Measurements from ENCODE around the gene MYL9.
"Not testable (repeated sequence)": the region's sequence is repeated elsewhere in the genome, so short reads cannot be mapped to it uniquely, and the experiment has no call there.

MYL9 gene

GRCh38 chr20:36541227-36541767, at the start of gene MYL9:
TSS of gene MYL9 (plus strand) at chr20:36541519. CDS start at chr20:36544885, 3,366 bp downstream.
- DNase-seq (ENCODE audit: low spot score), result no peak

GRCh38 chr20:36491901-36492617, 49.3 kb upstream of the MYL9 start:
- DNase-seq (ENCODE audit: low spot score), result no peak

- no peak for DNase-seq (ENCODE audit: low spot score)
Measured at GRCh38 chr20:36493051-36493800, 48.1 kb upstream of the MYL9 start.

DNA sequence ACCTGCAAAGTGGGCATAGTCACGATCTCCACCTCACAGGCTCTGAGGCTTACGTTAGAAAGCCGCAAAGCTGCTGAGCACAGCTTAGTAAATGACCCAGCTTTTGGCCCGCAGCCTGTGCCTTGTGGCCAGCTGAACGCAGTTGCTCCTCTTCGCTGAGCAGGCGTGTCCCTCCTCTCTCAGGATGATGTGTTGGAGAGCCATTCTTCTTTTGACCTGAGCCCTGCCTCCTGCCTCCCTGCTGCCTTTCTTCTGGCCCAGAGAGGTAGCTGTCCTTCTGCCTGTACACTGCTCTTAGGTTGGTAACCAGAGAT, 47.6 kb upstream of the MYL9 start:
- no peak for DNase-seq (ENCODE audit: low spot score)

GRCh38 chr20:36496707-36497669, 44.3 kb upstream of the MYL9 start:
- no peak for DNase-seq (ENCODE audit: low spot score)

DNA sequence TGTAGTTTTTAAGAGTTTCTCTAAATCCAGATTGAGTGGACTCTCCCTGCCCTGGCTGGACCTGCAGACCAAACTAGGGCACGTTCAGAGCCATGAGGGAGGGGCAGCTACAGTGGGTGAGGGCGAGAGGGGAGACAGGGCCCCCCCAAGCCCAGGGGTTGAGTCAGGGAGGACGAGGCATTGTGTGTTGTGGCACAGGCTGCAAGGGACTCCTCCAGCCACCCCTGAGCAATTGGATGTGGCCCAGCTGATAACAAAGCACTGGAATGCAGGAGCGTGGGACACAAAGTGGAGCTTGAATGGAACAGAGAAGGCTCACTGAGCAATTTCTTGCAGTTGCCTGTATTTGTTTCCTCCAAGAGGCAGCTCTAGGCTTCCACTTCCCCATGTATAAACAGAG, 43.5 kb upstream of the MYL9 start:
- DNase-seq (ENCODE audit: low spot score), result no peak

- DNase-seq (ENCODE audit: low spot score), result no peak
Measured at GRCh38 chr20:36498386-36499179, 42.7 kb upstream of the MYL9 start.

GRCh38 chr20:36499211-36499610, 42.1 kb upstream of the MYL9 start:
- no peak for DNase-seq (ENCODE audit: low spot score)

- DNase-seq (ENCODE audit: low spot score), result no peak
Measured at GRCh38 chr20:36499723-36500501, 41.4 kb upstream of the MYL9 start.

DNA sequence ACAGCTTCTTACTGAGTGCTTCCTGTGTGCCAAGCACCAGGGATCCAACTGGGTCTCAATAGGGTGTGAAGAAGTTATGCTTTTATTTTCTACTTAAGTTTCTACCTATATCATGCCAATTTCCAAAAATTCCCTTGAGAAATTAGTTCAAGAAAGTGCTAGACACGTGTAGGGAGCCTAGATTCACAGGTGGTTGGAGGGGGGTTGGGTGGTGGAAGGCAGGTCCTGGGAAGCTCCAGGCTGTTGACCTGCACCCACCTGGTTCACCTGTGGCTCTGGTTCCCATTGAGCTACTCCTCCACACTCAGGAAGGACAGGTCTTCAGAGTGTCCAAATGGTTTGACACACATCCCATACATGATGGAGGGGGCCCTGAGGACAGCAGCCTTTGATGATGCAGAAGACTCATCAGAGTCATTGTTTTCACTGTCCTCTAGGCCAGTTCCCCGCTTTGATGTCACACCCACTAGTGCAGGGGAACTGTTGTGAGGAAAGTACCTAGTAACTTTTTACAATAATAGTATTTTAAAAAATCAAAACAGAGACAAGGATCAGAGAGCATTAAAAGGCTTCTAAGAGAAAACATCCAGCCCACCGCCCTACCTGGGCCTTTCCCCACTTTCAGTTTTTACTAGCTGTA, 39.8 kb upstream of the MYL9 start:
- DNase-seq (ENCODE audit: low spot score), result no peak

DNA sequence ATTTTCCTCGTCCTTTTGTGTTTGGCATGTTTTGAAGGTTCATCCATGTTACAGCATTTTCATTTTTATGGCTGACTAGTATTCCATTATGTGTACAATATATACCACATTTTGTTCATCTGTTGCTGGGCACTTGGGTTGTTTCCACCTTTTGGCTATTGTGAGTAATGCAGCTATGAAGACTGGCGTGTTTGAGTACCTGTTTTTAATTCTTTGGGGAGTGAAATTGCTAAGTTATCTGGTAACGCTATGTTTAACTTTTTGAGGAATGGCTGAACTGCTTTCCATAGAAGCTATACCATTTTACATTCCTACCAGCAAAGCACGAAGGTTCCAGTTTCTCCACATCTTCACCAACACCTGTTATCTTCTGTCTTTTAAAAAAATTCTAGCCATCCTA, 37.0 kb upstream of the MYL9 start:
- no peak for DNase-seq (ENCODE audit: low spot score)

DNA sequence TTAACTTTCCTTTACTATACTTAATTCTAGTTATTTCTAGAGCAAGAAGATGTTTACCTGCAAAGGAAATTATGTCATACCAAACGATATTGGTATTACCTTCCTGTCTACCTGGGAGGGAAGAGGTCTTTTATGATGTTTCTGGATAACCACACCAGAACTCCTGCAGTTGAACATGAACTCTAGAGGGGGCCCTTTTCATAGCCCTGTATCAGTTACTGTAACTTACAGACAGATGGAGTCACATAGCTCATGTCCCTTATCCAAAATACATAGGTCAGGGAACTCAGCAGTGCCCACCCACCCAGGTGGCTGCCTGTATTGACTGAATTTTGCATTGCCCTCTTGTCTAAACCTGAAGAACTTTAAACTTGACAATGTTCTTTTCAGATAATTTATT, 35.1 kb upstream of the MYL9 start:
- no peak for DNase-seq (ENCODE audit: low spot score)

DNA sequence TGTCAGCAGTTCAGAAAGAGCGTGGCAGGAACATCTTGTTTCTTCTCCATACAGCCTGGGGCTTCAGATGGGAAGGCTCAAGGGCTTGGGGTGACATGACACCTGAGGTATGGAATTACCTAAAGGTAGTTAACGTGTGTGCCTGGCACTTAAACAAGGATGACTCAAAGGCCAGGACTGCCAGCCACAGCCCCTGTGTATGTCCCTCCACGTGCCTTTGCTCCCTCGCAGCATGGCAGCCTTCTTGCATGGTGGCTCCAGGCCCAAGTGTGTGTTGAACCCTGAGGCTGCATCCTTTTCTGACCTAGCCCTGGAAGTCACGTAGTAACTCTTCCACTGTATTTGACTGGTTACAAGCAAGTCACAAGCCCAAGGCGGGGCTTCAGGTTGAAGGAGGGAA, 33.6 kb upstream of the MYL9 start:
- DNase-seq (ENCODE audit: low spot score), result no peak

GRCh38 chr20:36519012-36519719, 22.2 kb upstream of the MYL9 start:
- no peak for DNase-seq (ENCODE audit: low spot score)

DNA sequence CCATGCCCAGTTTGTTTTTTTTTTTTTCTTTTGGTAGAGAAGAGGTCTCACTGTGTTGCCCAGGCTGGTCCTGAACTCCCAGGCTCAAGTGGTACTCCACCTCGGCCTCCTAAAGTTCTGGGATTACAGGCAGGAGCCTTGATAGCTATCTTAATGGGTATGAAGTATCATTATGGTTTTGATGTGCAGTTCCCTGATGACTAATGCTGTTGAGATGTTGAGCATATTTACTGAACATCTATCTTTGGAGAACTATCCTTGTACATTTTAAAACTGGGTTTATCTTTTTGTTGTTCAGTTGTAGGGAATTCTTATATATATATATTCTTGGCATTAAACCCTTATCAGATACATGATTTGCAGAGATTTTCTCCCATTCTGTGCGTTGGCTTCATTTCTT, 21.4 kb upstream of the MYL9 start:
- DNase-seq (ENCODE audit: low spot score), result no peak

DNA sequence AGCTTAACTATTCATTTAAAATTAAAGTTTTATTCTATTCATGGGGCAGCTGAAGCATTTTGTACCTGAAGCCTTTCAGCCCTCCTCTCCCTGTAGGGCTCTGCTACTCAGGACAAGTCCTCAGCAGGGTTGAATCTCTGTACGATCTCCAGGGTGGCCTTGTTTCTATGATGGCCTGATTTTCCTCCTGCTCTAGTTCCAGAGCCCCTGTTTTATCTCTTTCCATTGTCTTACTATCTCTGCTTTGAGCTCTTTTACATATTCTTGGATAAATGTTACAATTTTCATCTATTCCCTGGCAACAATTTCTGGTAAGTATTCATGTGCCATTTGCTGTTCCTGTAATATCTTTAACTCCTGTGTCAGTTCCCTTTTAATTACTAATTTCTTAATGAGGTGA, 19.8 kb upstream of the MYL9 start:
- DNase-seq (ENCODE audit: low spot score), result no peak

DNA sequence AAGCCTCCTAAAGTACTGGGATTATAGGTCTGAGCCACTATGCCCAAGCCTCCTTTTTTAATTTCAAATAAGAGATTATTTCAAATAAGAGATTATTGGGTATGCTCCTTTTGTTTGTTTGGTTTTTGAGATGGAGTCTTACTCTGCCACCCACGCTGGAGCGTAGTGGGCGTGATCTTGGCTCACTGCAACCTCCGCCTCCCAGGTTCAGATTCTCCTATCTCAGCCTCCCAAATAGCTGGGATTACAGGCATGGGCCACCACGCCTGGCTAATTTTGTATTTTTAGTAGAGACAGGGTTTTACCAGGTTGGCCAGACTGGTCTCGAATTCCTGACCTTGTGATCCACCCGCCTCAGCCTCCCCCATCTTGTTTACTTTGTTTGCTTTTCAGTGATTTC, 18.9 kb upstream of the MYL9 start:
- DNase-seq (ENCODE audit: low spot score), result not testable (repeated sequence)

DNA sequence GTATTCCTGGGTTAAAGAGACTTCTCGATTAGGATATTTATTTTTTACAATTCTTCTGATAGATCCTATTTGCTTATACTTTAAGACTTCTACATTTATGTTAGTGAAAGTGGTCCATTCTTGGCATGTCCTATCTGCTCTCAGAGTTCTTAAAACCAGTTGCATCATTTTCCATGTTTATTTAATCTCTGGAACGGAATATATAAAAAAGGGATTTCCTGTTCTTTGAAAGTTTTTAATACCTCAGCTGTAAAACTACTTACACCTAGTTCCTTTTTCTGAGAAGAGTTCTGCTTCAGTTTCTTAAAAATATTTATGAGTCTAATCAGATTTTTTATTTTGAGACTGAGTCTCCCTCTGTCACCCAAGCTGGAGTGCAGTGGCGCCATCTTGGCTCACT, 18.0 kb upstream of the MYL9 start:
- DNase-seq (ENCODE audit: low spot score), result no peak

DNA sequence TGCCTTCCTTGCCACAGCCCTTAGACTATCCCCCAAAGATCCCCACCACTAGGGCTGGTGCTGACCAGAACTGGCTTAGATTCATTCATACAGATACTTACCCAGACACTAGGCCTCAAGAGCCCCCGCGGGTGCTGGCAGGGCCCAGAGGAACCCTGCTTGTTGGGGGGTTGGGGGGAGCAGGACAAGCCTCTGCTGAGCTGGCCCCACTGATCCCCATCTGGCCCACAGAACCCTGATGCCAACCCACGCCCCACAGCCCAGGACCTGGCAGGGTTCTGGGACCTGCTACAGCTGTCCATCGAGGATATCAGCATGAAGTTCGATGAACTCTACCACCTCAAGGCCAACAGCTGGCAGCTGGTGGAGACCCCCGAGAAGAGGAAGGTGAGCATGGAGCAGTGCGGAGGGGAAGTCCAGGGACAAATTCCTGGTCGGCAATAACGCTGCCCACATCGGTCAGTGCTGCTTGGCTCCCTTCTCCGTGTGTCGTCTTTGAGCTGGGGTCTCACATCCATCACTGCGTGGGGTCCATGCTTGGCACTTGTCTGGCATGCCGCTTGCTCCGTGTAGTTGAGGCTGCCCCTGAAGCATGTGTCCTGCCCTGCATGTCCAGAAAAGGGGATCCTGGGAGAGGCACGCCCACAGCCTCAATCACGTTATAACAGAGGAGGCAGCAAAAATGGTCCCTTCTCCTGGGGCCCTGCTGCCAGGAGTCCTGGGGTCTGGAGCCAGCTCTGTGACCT, 15.5 kb upstream of the MYL9 start:
- no peak for DNase-seq (ENCODE audit: low spot score)
